Endothelial cell of umbilical vein (primary cell): Measurements from ENCODE around the gene TMIE.

ENCODE experiments used
- MAX ChIP-seq: IDR thresholded peaks from 2 replicates; pipeline ENCODE4 v1.6.1; 2011; ENCODE audit not compliant: insufficient read depth, insufficient read length
- POLR2A ChIP-seq: IDR thresholded peaks from 2 replicates; pipeline ENCODE4 v1.6.1; 2012; ENCODE audit warnings: low read depth, mild to moderate bottlenecking, control low read depth, low read length
- TF ChIP-seq, protein P1 (sequence below), 2 donors: IDR thresholded peaks; 1 replicate in 1 of 2; 2 replicates in 1 of 2; pipeline ENCODE4 v1.5.1; 2011; ENCODE audit warnings: low read length in 2 of 2, mild to moderate bottlenecking in 2 of 2, moderate library complexity in 2 of 2, control low read depth in 1 of 2, inconsistent platforms in 1 of 2, low read depth in 1 of 2; ENCODE audit not compliant: insufficient read depth in 1 of 2; ENCODE audit errors: extremely low read depth in 1 of 2

GRCh38 chr3:46655271-46655670 is 45.9 kb upstream of the TMIE start:
- TF ChIP-seq, protein P1, sequence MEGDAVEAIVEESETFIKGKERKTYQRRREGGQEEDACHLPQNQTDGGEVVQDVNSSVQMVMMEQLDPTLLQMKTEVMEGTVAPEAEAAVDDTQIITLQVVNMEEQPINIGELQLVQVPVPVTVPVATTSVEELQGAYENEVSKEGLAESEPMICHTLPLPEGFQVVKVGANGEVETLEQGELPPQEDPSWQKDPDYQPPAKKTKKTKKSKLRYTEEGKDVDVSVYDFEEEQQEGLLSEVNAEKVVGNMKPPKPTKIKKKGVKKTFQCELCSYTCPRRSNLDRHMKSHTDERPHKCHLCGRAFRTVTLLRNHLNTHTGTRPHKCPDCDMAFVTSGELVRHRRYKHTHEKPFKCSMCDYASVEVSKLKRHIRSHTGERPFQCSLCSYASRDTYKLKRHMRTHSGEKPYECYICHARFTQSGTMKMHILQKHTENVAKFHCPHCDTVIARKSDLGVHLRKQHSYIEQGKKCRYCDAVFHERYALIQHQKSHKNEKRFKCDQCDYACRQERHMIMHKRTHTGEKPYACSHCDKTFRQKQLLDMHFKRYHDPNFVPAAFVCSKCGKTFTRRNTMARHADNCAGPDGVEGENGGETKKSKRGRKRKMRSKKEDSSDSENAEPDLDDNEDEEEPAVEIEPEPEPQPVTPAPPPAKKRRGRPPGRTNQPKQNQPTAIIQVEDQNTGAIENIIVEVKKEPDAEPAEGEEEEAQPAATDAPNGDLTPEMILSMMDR (IDR thresholded peaks at IDR 0.05; ENCODE audit: extremely low read depth in 1 of 2, insufficient read depth in 1 of 2, low read depth in 1 of 2, low read length in 2 of 2) = no peak
- TF ChIP-seq POLR2A (no peak), MAX (no peak)
